Subcutaneous adipose tissue (tissue), 4 donors: ENCODE results near the gene CBX3. TPM values are rescaled to one million over a fixed set of nuclear protein-coding genes. Genes with fewer than 3 reads are reported as not detected.

Source experiments
- total RNA-seq, 4 donors: library from RNA; depleted of rRNA; stranded (reverse); fragments of >200 nt; gene quantifications; one replicate each; pipeline ENCODE4 v1.1.0, GENCODE V29; 2016
- TF ChIP-seq, protein P1 (sequence below): fragments of 450-650 bp; IDR thresholded peaks from one replicate; pipeline ENCODE4 v1.5.1; 2016; ENCODE audit warnings: low read depth, mild to moderate bottlenecking, control low read depth, antibody characterized with exemption, moderate library complexity

CBX3 gene
- total RNA-seq, 4 donors from 2014 or later: 90.0 to 135 (median 117) TPM

GRCh38 chr7:26166684-26167266 is 34.8 kb upstream of the CBX3 start:
- TF ChIP-seq, protein P1, sequence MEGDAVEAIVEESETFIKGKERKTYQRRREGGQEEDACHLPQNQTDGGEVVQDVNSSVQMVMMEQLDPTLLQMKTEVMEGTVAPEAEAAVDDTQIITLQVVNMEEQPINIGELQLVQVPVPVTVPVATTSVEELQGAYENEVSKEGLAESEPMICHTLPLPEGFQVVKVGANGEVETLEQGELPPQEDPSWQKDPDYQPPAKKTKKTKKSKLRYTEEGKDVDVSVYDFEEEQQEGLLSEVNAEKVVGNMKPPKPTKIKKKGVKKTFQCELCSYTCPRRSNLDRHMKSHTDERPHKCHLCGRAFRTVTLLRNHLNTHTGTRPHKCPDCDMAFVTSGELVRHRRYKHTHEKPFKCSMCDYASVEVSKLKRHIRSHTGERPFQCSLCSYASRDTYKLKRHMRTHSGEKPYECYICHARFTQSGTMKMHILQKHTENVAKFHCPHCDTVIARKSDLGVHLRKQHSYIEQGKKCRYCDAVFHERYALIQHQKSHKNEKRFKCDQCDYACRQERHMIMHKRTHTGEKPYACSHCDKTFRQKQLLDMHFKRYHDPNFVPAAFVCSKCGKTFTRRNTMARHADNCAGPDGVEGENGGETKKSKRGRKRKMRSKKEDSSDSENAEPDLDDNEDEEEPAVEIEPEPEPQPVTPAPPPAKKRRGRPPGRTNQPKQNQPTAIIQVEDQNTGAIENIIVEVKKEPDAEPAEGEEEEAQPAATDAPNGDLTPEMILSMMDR: no peak

DNA sequence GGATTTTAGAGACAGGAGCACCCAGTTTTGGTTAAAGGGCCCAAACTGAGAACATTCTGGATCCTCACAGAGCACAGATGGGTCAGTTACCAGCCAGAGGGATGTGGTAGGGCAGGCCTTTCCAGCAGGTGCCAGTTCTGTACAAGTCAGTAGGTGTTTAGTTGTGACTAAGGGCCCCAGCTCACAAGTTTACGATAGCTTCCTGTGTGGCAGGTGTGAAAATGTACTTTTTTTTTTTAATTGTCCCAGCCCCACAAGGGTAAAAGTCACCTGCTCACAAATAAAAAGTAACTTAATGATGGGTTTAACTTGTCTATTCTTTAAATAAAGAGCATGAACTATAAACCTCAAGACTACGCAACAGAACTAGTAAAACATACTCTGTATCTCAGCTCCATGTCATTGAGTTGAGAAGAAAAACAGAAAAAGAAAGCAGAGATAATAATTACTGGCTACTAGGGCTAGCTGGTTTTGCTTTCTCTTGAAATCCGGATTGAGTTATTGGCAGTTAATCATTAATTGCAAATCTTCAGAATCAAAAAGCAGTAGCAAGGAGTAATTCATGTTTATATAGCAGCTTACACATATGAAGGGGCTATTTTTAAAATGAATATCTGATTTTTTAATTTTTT is 34.1 kb upstream of the CBX3 start:
- TF ChIP-seq, protein P1: no peak

GRCh38 chr7:26168458-26169023 is 33.0 kb upstream of the CBX3 start:
- TF ChIP-seq, protein P1: no peak

GRCh38 chr7:26169271-26169670 is 32.3 kb upstream of the CBX3 start:
- TF ChIP-seq, protein P1: no peak

GRCh38 chr7:26170663-26171062 is 30.9 kb upstream of the CBX3 start:
- TF ChIP-seq, protein P1: no peak

- TF ChIP-seq, protein P1: no peak
Measured at GRCh38 chr7:26171601-26172000, 29.9 kb upstream of the CBX3 start.

DNA sequence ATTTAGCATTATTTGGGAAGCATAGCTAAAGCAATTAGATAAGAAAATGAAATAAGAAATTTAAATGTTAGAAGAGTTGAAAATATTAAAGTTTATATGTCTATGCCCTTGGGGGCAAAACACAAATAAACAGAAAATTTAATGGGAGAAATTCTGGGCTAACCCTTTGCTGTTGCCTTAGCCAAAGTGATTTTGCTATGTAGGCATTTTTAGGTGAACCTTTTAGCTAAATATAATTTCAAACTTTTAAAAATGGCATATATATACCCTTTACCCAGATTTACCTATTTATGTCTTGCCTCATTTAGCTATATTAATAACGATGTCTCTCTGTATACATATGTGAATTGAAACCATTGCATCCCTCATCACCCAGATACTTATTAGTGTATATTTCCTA is 29.5 kb upstream of the CBX3 start:
- TF ChIP-seq, protein P1: no peak
